GM18873 (cell line): ENCODE measurements around the gene CYB5A.

Experiments used
- ATAC-seq: cut with Tn5 transposase; IDR thresholded peaks from one replicate; pipeline ENCODE4 v1.9.1; 2021; ENCODE audit warnings: mild to moderate bottlenecking, moderate library complexity, moderate number of reproducible peaks; ENCODE audit not compliant: unreplicated experiment, low FRiP score

CYB5A gene

DNA sequence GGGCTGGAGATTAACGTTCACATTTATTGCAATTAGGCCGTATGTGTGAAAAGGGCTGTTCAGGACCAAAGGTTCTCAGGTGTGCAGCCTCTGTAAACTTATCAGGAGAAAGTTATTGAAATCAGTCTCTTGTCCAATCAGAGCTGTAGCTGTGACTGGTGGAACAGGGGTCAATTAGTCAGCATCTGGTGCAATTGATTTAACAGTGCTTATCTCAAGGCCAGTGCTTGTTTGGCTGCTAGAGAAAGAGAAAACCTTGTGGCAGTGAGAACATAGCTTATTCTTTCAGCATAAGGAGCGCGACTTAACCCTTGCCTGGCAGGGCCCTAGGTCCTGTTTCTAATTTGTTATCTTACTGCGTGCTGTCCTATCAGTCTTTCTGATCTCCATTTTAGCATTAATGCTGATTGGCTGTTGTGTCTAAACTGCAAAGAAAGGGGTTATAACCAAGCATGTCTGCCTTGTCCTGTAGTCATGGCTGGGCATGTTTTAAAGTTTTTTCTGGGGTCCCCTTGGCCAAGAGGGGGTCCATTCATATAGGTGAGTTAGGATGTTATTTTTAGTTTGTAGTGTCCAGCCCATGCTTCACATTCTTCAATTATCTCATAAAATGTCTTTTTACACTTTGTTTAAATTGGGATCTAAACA, 66.4 kb downstream of the CYB5A start:
- no peak for ATAC-seq

DNA sequence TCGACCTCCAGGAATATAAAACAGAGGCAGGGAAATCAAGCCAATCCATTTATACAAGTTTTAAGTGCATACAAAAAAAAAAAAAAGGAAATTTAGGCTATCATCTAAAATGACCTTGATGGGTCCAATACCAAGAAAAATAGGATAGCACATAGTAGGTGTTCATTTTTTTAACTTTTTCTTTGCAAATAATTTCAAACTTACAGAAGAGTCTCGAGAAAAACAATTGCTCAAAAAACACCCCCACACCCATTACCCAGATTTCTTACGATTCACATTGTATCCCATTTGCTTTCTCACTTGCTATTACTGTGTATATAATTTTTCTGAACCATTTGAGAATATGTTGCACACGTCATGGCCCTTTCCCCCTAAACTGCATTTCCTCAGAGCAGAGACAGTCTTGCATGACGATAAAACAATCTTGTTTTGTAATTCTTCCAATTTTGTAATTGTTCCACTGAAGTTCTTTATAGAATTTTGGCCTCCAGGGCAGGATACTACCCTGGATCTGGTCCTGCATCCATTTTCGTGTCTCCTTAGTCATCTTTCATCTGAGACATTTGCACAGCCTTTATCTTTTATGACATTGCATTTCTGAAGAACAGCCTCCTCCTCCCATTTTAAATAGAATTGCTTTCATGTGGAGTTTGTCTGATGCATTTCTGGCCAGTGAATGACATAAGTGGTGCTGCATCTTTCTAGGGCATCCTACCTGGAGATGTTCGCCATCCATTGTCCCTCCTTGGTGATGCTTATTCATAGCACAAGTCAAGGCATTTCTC, 68.9 kb downstream of the CYB5A start:
- ATAC-seq = no peak

- no peak for ATAC-seq
Measured at GRCh38 chr18:74221081-74221480, 70.7 kb downstream of the CYB5A start.

DNA sequence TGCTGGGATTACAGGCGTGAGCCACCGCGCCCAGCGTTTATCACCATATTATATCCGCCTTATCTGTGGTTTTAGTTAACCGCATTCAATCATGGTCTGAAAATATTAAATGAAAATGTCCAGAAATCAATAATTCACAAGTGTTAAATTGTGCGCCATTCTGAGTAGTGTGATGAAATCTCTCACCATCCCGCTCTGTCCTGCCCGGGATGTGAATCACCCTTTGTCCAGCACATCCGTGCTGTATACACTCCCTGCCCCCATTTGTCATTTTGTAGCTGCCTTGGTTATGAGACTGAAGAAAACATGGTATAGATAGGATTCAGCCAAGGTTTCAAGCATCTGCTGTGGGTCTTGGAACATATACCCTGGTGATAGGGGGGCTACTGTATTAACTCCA, 72.7 kb downstream of the CYB5A start:
- no peak for ATAC-seq

DNA sequence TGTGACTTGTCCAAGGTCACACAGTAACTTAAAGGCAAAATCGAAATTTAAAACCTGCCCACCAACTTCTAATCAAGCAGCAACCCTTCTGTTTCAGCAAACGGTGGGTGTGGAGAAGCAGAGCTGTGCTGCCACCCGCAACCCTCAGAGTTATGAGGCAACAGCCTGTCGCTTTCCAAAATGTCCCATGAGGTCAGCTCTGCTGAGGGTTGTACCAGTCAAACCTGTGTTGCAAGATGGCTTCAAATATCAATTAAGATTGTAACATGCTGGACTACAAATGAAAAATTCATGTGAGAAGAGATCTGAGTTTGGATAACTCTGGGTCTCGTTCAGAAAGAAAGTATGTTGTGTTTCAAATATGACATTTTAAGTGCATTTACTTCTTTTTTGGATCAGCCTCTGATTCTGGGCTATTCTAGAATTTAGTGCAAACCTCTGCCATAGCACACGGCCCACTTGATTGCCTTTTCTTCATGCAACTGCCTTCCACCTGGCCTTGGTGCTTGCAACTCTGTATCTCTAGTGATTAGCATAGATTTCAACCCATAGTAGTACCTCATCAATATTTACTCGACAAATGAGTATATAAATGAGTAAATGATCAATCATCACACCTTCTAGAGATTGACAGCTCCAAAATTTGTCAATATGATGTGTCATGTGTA, 74.2 kb downstream of the CYB5A start:
- no peak for ATAC-seq

GRCh38 chr18:74216661-74217110, 75.1 kb downstream of the CYB5A start:
- ATAC-seq = no peak

GRCh38 chr18:74215863-74216262, 75.9 kb downstream of the CYB5A start:
- ATAC-seq = no peak

DNA sequence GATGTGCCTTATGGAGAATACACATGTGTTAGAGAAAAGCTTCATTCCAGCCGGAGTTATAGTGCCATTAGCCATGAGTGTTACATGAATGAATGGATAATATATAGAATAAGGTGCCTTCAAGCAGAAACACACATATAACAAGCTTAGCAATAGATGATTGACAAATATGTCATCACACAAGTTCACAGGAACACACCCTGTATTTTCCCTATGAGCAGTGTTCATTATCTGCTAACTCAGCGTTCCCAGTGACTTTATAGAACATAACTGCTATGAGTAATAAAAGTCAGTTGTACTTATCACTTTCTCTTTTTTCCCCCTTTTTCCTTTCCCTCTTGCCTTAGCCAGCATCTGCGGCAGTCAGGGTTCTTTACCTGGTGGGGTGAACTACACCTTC, 78.3 kb downstream of the CYB5A start:
- ATAC-seq = no peak

- ATAC-seq = no peak
Measured at GRCh38 chr18:74204526-74205152, 87.1 kb downstream of the CYB5A start.

- ATAC-seq = no peak
Measured at GRCh38 chr18:74203811-74204210, 88.0 kb downstream of the CYB5A start.
